ENCODE data around the gene MYB.

Gene MYB

GRCh38 chr6:135228486-135228885 is 47.4 kb downstream of the MYB start:
- TF ChIP-seq, protein P1, sequence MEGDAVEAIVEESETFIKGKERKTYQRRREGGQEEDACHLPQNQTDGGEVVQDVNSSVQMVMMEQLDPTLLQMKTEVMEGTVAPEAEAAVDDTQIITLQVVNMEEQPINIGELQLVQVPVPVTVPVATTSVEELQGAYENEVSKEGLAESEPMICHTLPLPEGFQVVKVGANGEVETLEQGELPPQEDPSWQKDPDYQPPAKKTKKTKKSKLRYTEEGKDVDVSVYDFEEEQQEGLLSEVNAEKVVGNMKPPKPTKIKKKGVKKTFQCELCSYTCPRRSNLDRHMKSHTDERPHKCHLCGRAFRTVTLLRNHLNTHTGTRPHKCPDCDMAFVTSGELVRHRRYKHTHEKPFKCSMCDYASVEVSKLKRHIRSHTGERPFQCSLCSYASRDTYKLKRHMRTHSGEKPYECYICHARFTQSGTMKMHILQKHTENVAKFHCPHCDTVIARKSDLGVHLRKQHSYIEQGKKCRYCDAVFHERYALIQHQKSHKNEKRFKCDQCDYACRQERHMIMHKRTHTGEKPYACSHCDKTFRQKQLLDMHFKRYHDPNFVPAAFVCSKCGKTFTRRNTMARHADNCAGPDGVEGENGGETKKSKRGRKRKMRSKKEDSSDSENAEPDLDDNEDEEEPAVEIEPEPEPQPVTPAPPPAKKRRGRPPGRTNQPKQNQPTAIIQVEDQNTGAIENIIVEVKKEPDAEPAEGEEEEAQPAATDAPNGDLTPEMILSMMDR (IDR thresholded peaks at IDR 0.05; ENCODE audit: low read depth, low read length, missing control alignments) = no peak
- no peaks in the 10 kb centered on the region for H3K27me3 ChIP-seq (replicated peaks)
- H3K27ac ChIP-seq = no peak overlapping the region
- in situ Hi-C loops (cut with HindIII; ENCODE audit: low pct_ligation_motif_present, low sequenced_read_pairs) = no loop called here
- DNase-seq = no peak
- no peak overlapping the region for H3K4me3 ChIP-seq (ENCODE audit: low read depth, low read length)
- no peaks in the 10 kb centered on the region for H3K36me3 ChIP-seq (replicated peaks)

GRCh38 chr6:135229996-135230395 is 48.9 kb downstream of the MYB start:
- TF ChIP-seq, protein P1 (IDR thresholded peaks at IDR 0.05; ENCODE audit: low read depth, low read length, missing control alignments) = no peak
- Histone ChIP-seq H3K27me3 (replicated peaks) (no peaks in the 10 kb centered on the region), H3K4me3 (ENCODE audit: low read depth, low read length) (no peak overlapping the region), H3K36me3 (replicated peaks) (no peaks in the 10 kb centered on the region), H3K27ac (no peak overlapping the region)
- in situ Hi-C loops (cut with HindIII; ENCODE audit: low pct_ligation_motif_present, low sequenced_read_pairs) = no loop called here
- no peak for DNase-seq

- no peak for DNase-seq
- Histone ChIP-seq H3K4me3 (ENCODE audit: low read depth, low read length) (no peak overlapping the region), H3K27ac (peak overlapping the region; percentile 32), H3K36me3 (replicated peaks) (no peaks in the 10 kb centered on the region), H3K27me3 (replicated peaks) (no peaks in the 10 kb centered on the region)
- TF ChIP-seq, protein P1 (IDR thresholded peaks at IDR 0.05; ENCODE audit: low read depth, low read length, missing control alignments) = no peak
- in situ Hi-C loops (cut with HindIII; ENCODE audit: low pct_ligation_motif_present, low sequenced_read_pairs) = no loop called here
These were observed 49.8 kb downstream of the MYB start for GRCh38 chr6:135230711-135231468.

GRCh38 chr6:135231469-135231844 is 50.3 kb downstream of the MYB start:
- Histone ChIP-seq H3K27ac (peak overlapping the region; percentile 32), H3K36me3 (replicated peaks) (no peaks in the 10 kb centered on the region), H3K4me3 (ENCODE audit: low read depth, low read length) (no peak overlapping the region), H3K27me3 (replicated peaks) (no peaks in the 10 kb centered on the region)
- no peak for DNase-seq
- TF ChIP-seq, protein P1 (IDR thresholded peaks at IDR 0.05; ENCODE audit: low read depth, low read length, missing control alignments) = no peak
- in situ Hi-C loops (cut with HindIII; ENCODE audit: low pct_ligation_motif_present, low sequenced_read_pairs) = no loop called here

GRCh38 chr6:135233686-135234491 is 52.8 kb downstream of the MYB start:
- DNase-seq = no peak
- Histone ChIP-seq H3K36me3 (replicated peaks) (no peaks in the 10 kb centered on the region), H3K27ac (no peak overlapping the region), H3K4me3 (ENCODE audit: low read depth, low read length) (no peak overlapping the region), H3K27me3 (replicated peaks) (no peaks in the 10 kb centered on the region)
- in situ Hi-C loops (cut with HindIII; ENCODE audit: low pct_ligation_motif_present, low sequenced_read_pairs) = no loop called here
- TF ChIP-seq, protein P1 (IDR thresholded peaks at IDR 0.05; ENCODE audit: low read depth, low read length, missing control alignments) = no peak
